Keratinocyte (primary cell): ENCODE measurements around the gene CDH16. TPM values are rescaled to one million over a fixed set of nuclear protein-coding genes. Genes with fewer than 3 reads are reported as not detected.

ENCODE experiments used
- DNase-seq: peaks from one replicate; pipeline ENCODE4 v3.0.0-alpha.2; 2011; ENCODE audit warnings: low read depth, missing footprints, low spot score
- FAIRE-seq: peaks from 2 replicates; lab custom pipeline; 2011; peaks lifted over from hg19 to GRCh38; lab: Jason Lieb, UNC
- H2AFZ ChIP-seq: 2 replicates; pipeline ENCODE4 v1.6.0; 2012; ENCODE audit warnings: low read length, control low read depth, inconsistent platforms; ENCODE audit not compliant: control insufficient read depth
- H3K27ac ChIP-seq: 2 replicates; pipeline ENCODE4 v1.5.1; 2011; ENCODE audit warnings: low read length; ENCODE audit not compliant: control insufficient read depth, insufficient read depth
- H3K27me3 ChIP-seq: 3 replicates; pipeline ENCODE4 v1.6.0; 2011; ENCODE audit warnings: low read length; ENCODE audit not compliant: control insufficient read depth, insufficient read depth; ENCODE audit errors: extremely low read depth
- H3K36me3 ChIP-seq, 2 experiments: 2 replicates in 1 of 2; 3 replicates in 1 of 2; pipeline ENCODE4 v1.5.1; 2011; ENCODE audit warnings: low read length in 2 of 2, mild to moderate bottlenecking in 1 of 2; ENCODE audit not compliant: control insufficient read depth in 2 of 2, insufficient read depth in 2 of 2; ENCODE audit errors: extremely low read depth in 1 of 2
- H3K4me1 ChIP-seq: 3 replicates; pipeline ENCODE4 v1.5.1; 2011; ENCODE audit warnings: low read length; ENCODE audit not compliant: control insufficient read depth, insufficient read depth; ENCODE audit errors: extremely low read depth
- H3K4me2 ChIP-seq: 3 replicates; pipeline ENCODE4 v1.6.0; 2011; ENCODE audit warnings: low read depth, low read length; ENCODE audit not compliant: control insufficient read depth, insufficient read depth; ENCODE audit errors: extremely low read depth
- H3K4me3 ChIP-seq, 3 experiments: fragments of 200-600 bp in 1 of 3; sonication (generic) in 1 of 3; 2 replicates in 2 of 3; 3 replicates in 1 of 3; pipeline ENCODE4 v1.5.1; 2011 to 2016; ENCODE audit warnings: low read length in 3 of 3, mild to moderate bottlenecking in 3 of 3, control low read depth in 2 of 3, inconsistent platforms in 1 of 3, low read depth in 1 of 3, mixed read lengths in 1 of 3, mixed run types in 1 of 3, moderate library complexity in 1 of 3; ENCODE audit not compliant: control insufficient read depth in 2 of 3, insufficient read depth in 2 of 3; ENCODE audit errors: extremely low read depth in 1 of 3
- H3K79me2 ChIP-seq: 2 replicates; pipeline ENCODE4 v1.6.0; 2012; ENCODE audit warnings: low read length; ENCODE audit not compliant: control insufficient read depth, insufficient read depth
- H3K9ac ChIP-seq: 3 replicates; pipeline ENCODE4 v1.6.0; 2011; ENCODE audit warnings: low read length; ENCODE audit not compliant: control insufficient read depth, insufficient read depth; ENCODE audit errors: extremely low read depth
- H3K9me1 ChIP-seq: 3 replicates; pipeline ENCODE4 v1.6.0; 2011; ENCODE audit warnings: low read length; ENCODE audit not compliant: control insufficient read depth, insufficient read depth; ENCODE audit errors: extremely low read depth
- H3K9me3 ChIP-seq: 2 replicates; pipeline ENCODE4 v1.5.1; 2012; ENCODE audit warnings: low read depth, low read length; ENCODE audit not compliant: control insufficient read depth
- H4K20me1 ChIP-seq: 3 replicates; pipeline ENCODE4 v1.6.0; 2011; ENCODE audit warnings: low read length; ENCODE audit not compliant: control insufficient read depth, insufficient read depth; ENCODE audit errors: extremely low read depth
- EZH2 ChIP-seq: IDR thresholded peaks from one replicate; pipeline ENCODE4 v1.6.1; 2012; ENCODE audit warnings: inconsistent platforms, mild to moderate bottlenecking, low read length, moderate library complexity
- dilution Hi-C: fragments of 300-500 bp; cut with MboI; formaldehyde crosslinking; loops from one replicate; pipeline ENCODE4 v1.7.0; 2020; ENCODE audit warnings: low sequenced_read_pairs; ENCODE audit not compliant: extremely low pct_ligation_motif_present
- polyA plus RNA-seq, 5 experiments: library from polyadenylated mRNA; depleted of rRNA in 3 of 5; stranded (reverse) in 3 of 5; stranded (forward) in 1 of 5; unstranded in 1 of 5; fragments of >200 nt; gene quantifications; 1 replicate in 1 of 5; 2 replicates in 3 of 5; 3 replicates in 1 of 5; pipeline versions ENCODE4 v1.2.1 to v1.2.3, GENCODE V29; 2011 to 2012; ENCODE audit warnings: missing spikeins in 2 of 5, low read depth in 1 of 5, low replicate concordance in 1 of 5
- TF ChIP-seq, protein P1 (sequence below), 3 experiments: IDR thresholded peaks in 1 of 3; conservative IDR thresholded peaks in 1 of 3; optimal IDR thresholded peaks in 1 of 3; 2 replicates in 2 of 3; 3 replicates in 1 of 3; pipeline versions ENCODE3 to v1.5.1; 2011; ENCODE audit warnings: low read length in 3 of 3, mild to moderate bottlenecking in 3 of 3, moderate library complexity in 2 of 3, control low read depth in 1 of 3, inconsistent platforms in 1 of 3; ENCODE audit not compliant: insufficient read depth in 2 of 3; ENCODE audit errors: extremely low read depth in 1 of 3

Gene CDH16
- polyA plus RNA-seq, 1 donor (not counting 4 experiments of a cell fraction or from before 2014, with no cell fraction given), result 0.45 TPM

DNA sequence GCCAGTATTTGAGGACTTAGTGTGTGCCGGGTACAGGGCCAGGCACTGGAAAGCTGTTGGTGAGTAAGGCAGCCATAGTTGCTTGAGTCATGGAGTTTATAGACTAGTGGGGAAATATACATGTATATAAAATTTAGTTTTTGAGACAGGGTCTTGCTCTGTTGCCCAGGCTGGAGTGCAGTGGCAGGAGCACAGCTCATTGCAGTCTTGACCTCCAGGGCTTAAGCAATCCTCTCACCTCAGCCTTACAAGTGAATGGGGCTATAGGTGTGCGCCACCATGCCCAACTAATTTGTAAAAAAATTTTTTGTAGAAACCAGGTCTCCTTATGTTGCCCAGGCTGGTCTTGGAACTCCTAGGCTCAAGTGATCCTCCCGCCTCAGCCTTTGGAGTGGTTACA lies 36.0 kb downstream of the CDH16 start:
- H4K20me1 ChIP-seq, result peaks cover 2% of the 10 kb centered on the region
- no peak for TF ChIP-seq EZH2
- TF ChIP-seq, protein P1, sequence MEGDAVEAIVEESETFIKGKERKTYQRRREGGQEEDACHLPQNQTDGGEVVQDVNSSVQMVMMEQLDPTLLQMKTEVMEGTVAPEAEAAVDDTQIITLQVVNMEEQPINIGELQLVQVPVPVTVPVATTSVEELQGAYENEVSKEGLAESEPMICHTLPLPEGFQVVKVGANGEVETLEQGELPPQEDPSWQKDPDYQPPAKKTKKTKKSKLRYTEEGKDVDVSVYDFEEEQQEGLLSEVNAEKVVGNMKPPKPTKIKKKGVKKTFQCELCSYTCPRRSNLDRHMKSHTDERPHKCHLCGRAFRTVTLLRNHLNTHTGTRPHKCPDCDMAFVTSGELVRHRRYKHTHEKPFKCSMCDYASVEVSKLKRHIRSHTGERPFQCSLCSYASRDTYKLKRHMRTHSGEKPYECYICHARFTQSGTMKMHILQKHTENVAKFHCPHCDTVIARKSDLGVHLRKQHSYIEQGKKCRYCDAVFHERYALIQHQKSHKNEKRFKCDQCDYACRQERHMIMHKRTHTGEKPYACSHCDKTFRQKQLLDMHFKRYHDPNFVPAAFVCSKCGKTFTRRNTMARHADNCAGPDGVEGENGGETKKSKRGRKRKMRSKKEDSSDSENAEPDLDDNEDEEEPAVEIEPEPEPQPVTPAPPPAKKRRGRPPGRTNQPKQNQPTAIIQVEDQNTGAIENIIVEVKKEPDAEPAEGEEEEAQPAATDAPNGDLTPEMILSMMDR (optimal IDR thresholded peaks at IDR 0.05 in 1 of 3, IDR thresholded peaks at IDR 0.05 in 1 of 3, conservative IDR thresholded peaks at IDR 0.05 in 1 of 3; ENCODE audit: extremely low read depth in 1 of 3, insufficient read depth in 2 of 3, low read length in 3 of 3), result no peak
- H3K79me2 ChIP-seq, result peaks cover 42% of the 10 kb centered on the region
- no peaks in the 10 kb centered on the region for H3K9me3 ChIP-seq
- no peak for DNase-seq
- peaks cover 17 to 19% of the 10 kb centered on the region in 2 experiments for H3K36me3 ChIP-seq
- no peak overlapping the region for H3K27ac ChIP-seq
- H3K9ac ChIP-seq, result no peak overlapping the region
- dilution Hi-C loops, result no loop called here
- no peaks in the 10 kb centered on the region for H3K27me3 ChIP-seq
- H3K4me1 ChIP-seq, result peaks cover 10% of the 10 kb centered on the region
- no peaks in the 10 kb centered on the region for H3K9me1 ChIP-seq
- H2AFZ ChIP-seq, result no peak overlapping the region
- no peak for FAIRE-seq
- no peak overlapping the region for H3K4me3 ChIP-seq
- H3K4me2 ChIP-seq, result no peak overlapping the region

DNA sequence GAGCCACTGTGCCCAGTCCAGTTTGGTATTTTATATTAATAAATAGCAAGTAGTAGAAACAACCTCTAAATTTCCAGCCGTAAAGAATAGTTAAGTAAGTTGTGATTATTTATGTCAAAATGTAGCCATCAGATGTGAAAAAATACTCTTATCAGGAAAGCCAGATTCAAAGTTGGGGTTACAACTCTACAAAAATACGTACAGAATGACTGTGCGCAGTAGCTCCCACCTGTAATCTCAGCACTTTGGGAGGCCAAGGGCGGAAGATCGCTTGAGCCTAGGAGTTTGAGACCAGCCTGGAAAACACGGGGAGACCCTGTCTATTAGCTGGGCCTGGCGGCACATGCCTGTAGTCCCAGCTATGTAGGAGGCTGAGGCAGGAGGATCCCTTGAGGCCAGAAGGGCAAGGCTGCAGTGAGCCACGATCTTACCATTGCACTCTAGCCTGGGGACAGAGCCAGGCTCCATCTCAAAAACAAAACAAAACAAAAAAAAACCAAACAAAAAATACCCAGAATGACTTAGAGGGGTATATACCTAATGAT lies 36.6 kb downstream of the CDH16 start:
- no peak for FAIRE-seq
- dilution Hi-C loops, result no loop called here

More for the DNA sequence above, 36.6 kb downstream of the CDH16 start:
- Histone ChIP-seq H3K4me3 (no peak overlapping the region), H3K79me2 (peaks cover 42% of the 10 kb centered on the region), H3K4me2 (peak overlapping the region; percentile 91), H2AFZ (no peak overlapping the region), H3K4me1 (peaks cover 10% of the 10 kb centered on the region), H3K9ac (no peak overlapping the region), H3K9me1 (no peaks in the 10 kb centered on the region), H4K20me1 (peaks cover 2% of the 10 kb centered on the region), H3K27me3 (no peaks in the 10 kb centered on the region), H3K27ac (no peak overlapping the region), H3K36me3 (peaks cover 17 to 19% of the 10 kb centered on the region in 2 experiments), H3K9me3 (no peaks in the 10 kb centered on the region)
- no peak for DNase-seq
- TF ChIP-seq EZH2, result no peak
- TF ChIP-seq, protein P1 (optimal IDR thresholded peaks at IDR 0.05 in 1 of 3, IDR thresholded peaks at IDR 0.05 in 1 of 3, conservative IDR thresholded peaks at IDR 0.05 in 1 of 3; ENCODE audit: extremely low read depth in 1 of 3, insufficient read depth in 2 of 3, low read length in 3 of 3), result no peak
